ENCODE measurements around the gene BANF2. TPM values are rescaled to one million over a fixed set of nuclear protein-coding genes. Genes with fewer than 3 reads are reported as not detected.

The BANF2 gene
- total and polyA plus RNA-seq, 2 of the 13 experiments (the other 11 are each of a cell fraction or from before 2014, with no cell fraction given), result 0.35 TPM; not detected in 1

GRCh38 chr20:17725094-17725835, 25.5 kb downstream of the BANF2 start (continued):
- TF ChIP-seq TERF1 (CRISPR knock-in tag; IDR thresholded peaks at IDR 0.05), result no peak
- no peak for TF ChIP-seq THAP9 (CRISPR knock-in tag; IDR thresholded peaks at IDR 0.05; ENCODE audit: borderline replicate concordance)
- no peak for TF ChIP-seq ZNF256 (CRISPR knock-in tag; conservative IDR thresholded peaks at IDR 0.05)
- no peak for TF ChIP-seq FOXA1 (IDR thresholded peaks at IDR 0.05)
- TF ChIP-seq FOXA1 (CRISPR knock-in tag; IDR thresholded peaks at IDR 0.05), result no peak
- TF ChIP-seq ZBTB42 (CRISPR knock-in tag; IDR thresholded peaks at IDR 0.05), result no peak
- no peak for TF ChIP-seq RFX1 (IDR thresholded peaks at IDR 0.05)
- TF ChIP-seq PITX1 (CRISPR knock-in tag; IDR thresholded peaks at IDR 0.05), result no peak
- TF ChIP-seq ZNF737 (CRISPR knock-in tag; IDR thresholded peaks at IDR 0.05; ENCODE audit: borderline replicate concordance), result no peak
- TF ChIP-seq ZNF839 (CRISPR knock-in tag; IDR thresholded peaks at IDR 0.05; ENCODE audit: borderline replicate concordance), result no peak
- 0 out of 2 replicates have a peak, but pooled peaks have one; percentile 18 for TF ChIP-seq ZNF225 (CRISPR knock-in tag; IDR thresholded peaks at IDR 0.05)
- no peak for TF ChIP-seq ATF1 (CRISPR knock-in tag; IDR thresholded peaks at IDR 0.05)
- TF ChIP-seq ARNTL (CRISPR knock-in tag; IDR thresholded peaks at IDR 0.05), result no peak
- TF ChIP-seq ZNF597 (CRISPR knock-in tag; IDR thresholded peaks at IDR 0.05), result no peak
- no peak for TF ChIP-seq MIER3 (CRISPR knock-in tag; IDR thresholded peaks at IDR 0.05; ENCODE audit: borderline replicate concordance)
- TF ChIP-seq ZNF615 (CRISPR knock-in tag; IDR thresholded peaks at IDR 0.05; ENCODE audit: borderline replicate concordance), result no peak
- TF ChIP-seq, protein P1, sequence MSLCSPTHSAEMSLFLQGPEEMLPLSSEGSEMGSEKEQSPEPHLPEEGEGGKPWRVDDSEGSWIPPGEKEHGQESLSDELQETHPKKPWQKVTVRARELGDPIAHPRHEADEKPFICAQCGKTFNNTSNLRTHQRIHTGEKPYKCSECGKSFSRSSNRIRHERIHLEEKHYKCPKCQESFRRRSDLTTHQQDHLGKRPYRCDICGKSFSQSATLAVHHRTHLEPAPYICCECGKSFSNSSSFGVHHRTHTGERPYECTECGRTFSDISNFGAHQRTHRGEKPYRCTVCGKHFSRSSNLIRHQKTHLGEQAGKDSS (CRISPR knock-in tag; IDR thresholded peaks at IDR 0.05; ENCODE audit: borderline replicate concordance, low read depth), result no peak
- no peak for TF ChIP-seq POLR2G (IDR thresholded peaks at IDR 0.05; ENCODE audit: low read depth, low read length)
- no peak for TF ChIP-seq U2AF2 (IDR thresholded peaks at IDR 0.05; ENCODE audit: low read depth, low read length)
- no peak for TF ChIP-seq PHF20 (CRISPR knock-in tag; IDR thresholded peaks at IDR 0.05)
- TF ChIP-seq NCOR1 (IDR thresholded peaks at IDR 0.05; ENCODE audit: borderline replicate concordance, low read length), result no peak
- no peak for TF ChIP-seq ZNF501 (CRISPR knock-in tag; IDR thresholded peaks at IDR 0.05)
- no peak for TF ChIP-seq ZNF564 (CRISPR knock-in tag; IDR thresholded peaks at IDR 0.05)
- TF ChIP-seq KLF15 (CRISPR knock-in tag; IDR thresholded peaks at IDR 0.05; ENCODE audit: borderline replicate concordance), result no peak
- peak; percentile 46 for TF ChIP-seq XRCC5 (optimal IDR thresholded peaks at IDR 0.05; ENCODE audit: low read length)

Measured in HepG2 (cell line).